Measurements from ENCODE around the gene C8G.

- no peak for TF ChIP-seq CTCF (IDR thresholded peaks at IDR 0.05 in 2 of 3, conservative IDR thresholded peaks at IDR 0.05 in 1 of 3; ENCODE audit: borderline replicate concordance in 1 of 3, insufficient read depth in 1 of 3, low read depth in 2 of 3, low read length in 2 of 3)
- no peak for TF ChIP-seq EZH2 (IDR thresholded peaks at IDR 0.05)
- no peak for TF ChIP-seq EGR1 (IDR thresholded peaks at IDR 0.05; ENCODE audit: low read depth)
- TF ChIP-seq SP1 (IDR thresholded peaks at IDR 0.05; ENCODE audit: low read depth): no peak
- no peak for TF ChIP-seq POLR2AphosphoS5 (IDR thresholded peaks at IDR 0.05; ENCODE audit: low read depth, low read length)
- no peak for TF ChIP-seq MAX (IDR thresholded peaks at IDR 0.05)
- TF ChIP-seq JUND (IDR thresholded peaks at IDR 0.05): no peak
- no peak for TF ChIP-seq CEBPB (IDR thresholded peaks at IDR 0.05; ENCODE audit: low read depth)
- no peak for TF ChIP-seq POLR2A (IDR thresholded peaks at IDR 0.05; ENCODE audit: borderline replicate concordance, extremely low read depth, insufficient read depth, insufficient read length)
- TF ChIP-seq YY1 (IDR thresholded peaks at IDR 0.05; ENCODE audit: extremely low read depth, insufficient replicate concordance, low read depth, low read length): no peak
- TF ChIP-seq EZH2phosphoT487 (IDR thresholded peaks at IDR 0.05; ENCODE audit: borderline replicate concordance): no peak
- TF ChIP-seq ELF1 (IDR thresholded peaks at IDR 0.05; ENCODE audit: borderline replicate concordance, low read depth): no peak
- TF ChIP-seq ATF3 (IDR thresholded peaks at IDR 0.05): no peak
- TF ChIP-seq REST (IDR thresholded peaks at IDR 0.05; ENCODE audit: low read depth): no peak
These were observed 14.1 kb downstream of the C8G start for GRCh38 chr9:136958898-136959850.
